Thoracic aorta (tissue), 2 donors: ENCODE results near the gene IRAG1. TPM values are rescaled to one million over a fixed set of nuclear protein-coding genes. Genes with fewer than 3 reads are reported as not detected.
A peak's percentile ranks its signal among the peaks of the same experiment; 100 is the strongest.

Experiments used
- ATAC-seq: fragments of 150-250 bp; one replicate; pipeline ENCODE4 v1.8.0; 2017; ENCODE audit warnings: low read depth; ENCODE audit not compliant: insufficient number of reproducible peaks, low FRiP score
- DNase-seq: peaks from one replicate; pipeline ENCODE4 v3.0.0-alpha.2; 2020; ENCODE audit warnings: low spot score
- H3K27ac ChIP-seq, 2 donors: fragments of 200-600 bp; sonication (generic); 1 replicate in 1 of 2; 2 replicates in 1 of 2; pipeline ENCODE4 v1.5.1; 2016; ENCODE audit warnings: mild to moderate bottlenecking in 2 of 2, moderate library complexity in 2 of 2
- H3K27me3 ChIP-seq: fragments of 200-600 bp; sonication (generic); replicated peaks from 2 replicates; pipeline ENCODE4 v1.6.0; 2016; ENCODE audit warnings: mild to moderate bottlenecking; ENCODE audit not compliant: insufficient read depth
- H3K36me3 ChIP-seq: fragments of 200-600 bp; sonication (generic); one replicate; pipeline ENCODE4 v1.5.1; 2016
- H3K4me1 ChIP-seq, 2 donors: fragments of 200-600 bp; sonication (generic); 1 replicate in 1 of 2; 2 replicates in 1 of 2; pipeline versions ENCODE4 v1.5.1 to v1.6.0; 2016; ENCODE audit warnings: low read depth in 2 of 2, mild to moderate bottlenecking in 1 of 2; ENCODE audit not compliant: control insufficient read depth in 1 of 2
- H3K4me3 ChIP-seq: fragments of 200-600 bp; sonication (generic); 2 replicates; pipeline ENCODE4 v1.5.1; 2016; ENCODE audit warnings: mild to moderate bottlenecking
- H3K9me3 ChIP-seq: fragments of 200-600 bp; sonication (generic); 2 replicates; pipeline ENCODE4 v1.5.1; 2016
- CTCF ChIP-seq: fragments of 200-600 bp; sonication (generic); IDR thresholded peaks from one replicate; pipeline ENCODE4 v1.5.1; 2019; ENCODE audit warnings: antibody characterized with exemption
- total RNA-seq, 2 donors: library from RNA; depleted of rRNA; stranded (reverse); fragments of >200 nt; gene quantifications; one replicate each; pipeline versions ENCODE4 v1.1.0 to v1.2.3, GENCODE V29; 2016

IRAG1 gene
- total RNA-seq, 2 donors from 2014 or later: 281 to 393 TPM

DNA sequence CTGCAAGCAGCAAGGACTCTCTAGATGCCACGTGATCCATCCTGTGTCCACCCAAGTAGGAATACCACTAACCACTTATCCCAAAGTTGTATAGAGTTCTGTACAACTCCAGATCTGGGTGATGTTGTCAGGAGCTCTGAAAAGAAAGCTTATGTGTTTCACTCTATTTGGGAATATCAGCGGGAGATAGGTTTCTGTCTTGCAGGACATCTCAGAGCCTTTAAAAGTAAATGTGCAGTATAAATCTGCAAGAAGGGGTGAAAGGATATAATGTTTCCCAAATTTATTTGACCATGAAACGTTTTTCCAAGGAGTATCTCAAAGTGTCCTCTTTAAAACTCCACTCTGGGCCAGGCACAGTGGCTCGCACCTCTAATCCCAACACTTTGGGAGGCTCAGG is 13.9 kb downstream of the IRAG1 start:
- TF ChIP-seq CTCF: no peak
- peaks cover 43 to 92% of the 10 kb centered on the region in 2 donors for H3K4me1 ChIP-seq

GRCh38 chr11:10678101-10678500 is 15.5 kb downstream of the IRAG1 start:
- Histone ChIP-seq H3K27ac (peak overlapping the region; percentile 90 to 96), H3K36me3 (peaks cover 11% of the 10 kb centered on the region), H3K4me1 (peaks cover 58 to 95% of the 10 kb centered on the region in 2 donors), H3K4me3 (no peak overlapping the region), H3K27me3 (no peaks in the 10 kb centered on the region), H3K9me3 (no peaks in the 10 kb centered on the region)
- TF ChIP-seq CTCF: no peak
- no peak for ATAC-seq
- no peak for DNase-seq

More for the DNA sequence above, 13.9 kb downstream of the IRAG1 start:
- DNase-seq (no peak), ATAC-seq (no peak)
- H3K36me3 ChIP-seq: peaks cover 12% of the 10 kb centered on the region
- peak overlapping the region; percentile 90 to 96 for H3K27ac ChIP-seq
- H3K27me3 ChIP-seq: no peaks in the 10 kb centered on the region
- H3K9me3 ChIP-seq: no peaks in the 10 kb centered on the region
- no peak overlapping the region for H3K4me3 ChIP-seq

DNA sequence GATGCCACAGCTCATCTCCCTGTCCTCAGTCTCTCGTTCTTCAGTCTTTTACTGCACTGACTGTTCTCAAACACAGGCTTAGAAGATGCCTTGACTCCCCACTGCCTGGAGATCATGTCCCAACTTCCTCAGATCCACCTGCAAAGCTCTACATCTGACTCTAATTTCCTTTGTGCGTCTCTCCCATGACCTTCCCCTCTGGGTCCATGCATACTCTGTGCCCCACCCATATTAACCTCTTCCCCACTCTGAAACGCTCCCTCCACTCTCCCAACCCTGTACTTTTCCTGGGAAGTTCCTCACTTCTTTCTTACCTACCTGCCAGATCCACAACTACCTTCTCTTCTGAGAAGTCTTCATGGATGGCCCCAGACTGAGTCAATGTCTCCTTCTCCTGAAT is 16.6 kb downstream of the IRAG1 start:
- peak overlapping the region; percentile 90 to 96 for H3K27ac ChIP-seq
- no peak for TF ChIP-seq CTCF
- no peak overlapping the region for H3K4me3 ChIP-seq
- no peak for DNase-seq
- H3K9me3 ChIP-seq: no peaks in the 10 kb centered on the region
- ATAC-seq: no peak
- H3K27me3 ChIP-seq: no peaks in the 10 kb centered on the region
- H3K36me3 ChIP-seq: peaks cover 2% of the 10 kb centered on the region
- peaks cover 49 to 95% of the 10 kb centered on the region in 2 donors for H3K4me1 ChIP-seq

GRCh38 chr11:10674911-10675440 is 18.6 kb downstream of the IRAG1 start:
- Histone ChIP-seq H3K4me1 (peaks cover 53 to 98% of the 10 kb centered on the region in 2 donors), H3K9me3 (no peaks in the 10 kb centered on the region), H3K4me3 (peak overlapping the region; percentile 65), H3K27me3 (no peaks in the 10 kb centered on the region), H3K36me3 (no peaks in the 10 kb centered on the region), H3K27ac (peak overlapping the region; percentile 90 to 96)
- DNase-seq (peak; percentile 64), ATAC-seq (peak; percentile 79)
- TF ChIP-seq CTCF: no peak

DNA sequence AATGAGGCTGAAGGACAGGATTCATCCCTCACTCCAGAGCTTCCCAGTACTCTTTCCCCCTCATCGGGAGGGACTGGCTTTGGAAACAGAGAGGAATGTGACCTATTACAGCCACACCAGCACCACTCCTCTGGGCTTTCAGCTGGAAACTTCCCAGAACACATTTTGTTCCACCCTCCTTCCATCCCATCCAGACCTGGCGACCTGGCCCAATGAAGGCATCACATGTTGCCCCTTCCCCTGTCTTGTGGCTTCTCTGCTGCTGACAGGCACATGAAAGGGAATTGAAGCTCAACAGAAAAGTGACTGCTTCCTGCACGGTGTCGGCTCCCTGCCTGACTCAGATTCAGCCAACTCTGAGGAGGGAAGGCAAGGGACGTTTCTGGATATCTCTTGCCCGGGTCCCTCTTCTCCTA is 19.1 kb downstream of the IRAG1 start:
- H3K27ac ChIP-seq: peak overlapping the region; percentile 90 to 96
- DNase-seq (no peak), ATAC-seq (peak; percentile 55)
- H3K4me1 ChIP-seq: peaks cover 56 to 98% of the 10 kb centered on the region in 2 donors
- no peaks in the 10 kb centered on the region for H3K9me3 ChIP-seq
- H3K27me3 ChIP-seq: no peaks in the 10 kb centered on the region
- TF ChIP-seq CTCF: no peak
- peak overlapping the region; percentile 65 for H3K4me3 ChIP-seq
- H3K36me3 ChIP-seq: no peaks in the 10 kb centered on the region
